Stimulated activated CD8-positive, alpha-beta memory T cell treated with anti-CD3 and anti-CD28 coated beads, Interleukin-2, amount 100 ng/mL, for 1 hour (primary cell): ENCODE measurements around the gene SND1.

Source experiments
- DNase-seq, 2 donors: peaks; one replicate each; pipeline ENCODE4 v3.0.0-alpha.2; 2020; ENCODE audit warnings: low read depth in 2 of 2

The SND1 gene

DNA sequence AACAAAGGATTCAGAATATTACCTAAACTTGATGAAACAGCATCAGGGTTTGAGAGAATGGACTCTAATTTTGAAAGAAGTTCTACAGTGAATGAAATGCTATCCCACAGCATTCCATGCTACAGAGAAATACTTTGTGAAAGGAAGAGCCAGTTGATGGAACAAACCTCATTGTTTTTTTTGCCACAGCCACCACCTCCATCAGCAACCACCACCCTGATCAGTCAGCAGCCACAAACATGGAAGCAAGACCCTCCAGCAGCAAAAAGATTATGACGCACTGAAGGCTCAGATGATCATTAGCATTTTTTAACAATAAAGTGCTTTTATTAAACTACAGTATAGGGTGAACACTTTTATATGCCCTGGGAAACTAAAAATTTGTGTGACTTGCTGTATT, 280.5 kb downstream of the SND1 start:
- DNase-seq = no peak

DNA sequence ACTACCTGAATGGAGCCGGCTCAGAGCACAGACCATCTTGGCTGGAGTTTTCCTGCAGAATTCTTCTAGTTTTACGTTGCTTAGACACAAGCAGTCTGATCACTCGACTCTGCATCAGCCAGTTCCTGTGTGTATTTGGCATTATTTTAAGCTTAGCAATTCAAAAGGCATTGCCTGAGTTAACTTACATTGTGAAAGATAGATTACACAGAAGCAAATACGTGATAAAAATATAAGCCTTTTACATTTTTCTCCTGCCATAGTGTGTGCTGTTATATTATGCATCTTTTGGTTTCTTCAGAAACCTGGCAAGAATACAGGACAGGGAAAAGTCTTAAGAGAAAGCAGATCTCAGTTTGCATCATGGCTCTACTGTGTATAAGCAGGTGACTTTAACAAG, 281.2 kb downstream of the SND1 start:
- no peak for DNase-seq

DNA sequence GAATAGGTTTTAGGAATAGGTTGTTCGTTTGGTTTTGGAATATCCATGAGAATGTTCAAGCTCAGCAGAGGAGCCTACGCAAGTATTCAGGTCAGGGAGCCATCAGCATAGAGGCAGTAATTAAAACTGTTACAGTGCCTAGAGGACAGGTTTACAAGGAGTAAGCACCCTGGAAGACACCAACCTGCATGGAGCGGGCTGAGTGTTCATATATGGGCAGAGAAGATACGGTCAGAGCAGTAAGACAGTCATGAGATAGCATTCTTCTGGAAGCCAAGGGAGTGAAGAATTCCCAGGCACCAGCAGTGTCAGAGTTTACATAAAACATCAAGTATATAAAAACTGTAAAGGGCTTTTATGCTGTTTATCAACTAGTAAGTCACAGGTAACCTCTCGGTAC, 282.7 kb downstream of the SND1 start:
- DNase-seq = no peak

DNA sequence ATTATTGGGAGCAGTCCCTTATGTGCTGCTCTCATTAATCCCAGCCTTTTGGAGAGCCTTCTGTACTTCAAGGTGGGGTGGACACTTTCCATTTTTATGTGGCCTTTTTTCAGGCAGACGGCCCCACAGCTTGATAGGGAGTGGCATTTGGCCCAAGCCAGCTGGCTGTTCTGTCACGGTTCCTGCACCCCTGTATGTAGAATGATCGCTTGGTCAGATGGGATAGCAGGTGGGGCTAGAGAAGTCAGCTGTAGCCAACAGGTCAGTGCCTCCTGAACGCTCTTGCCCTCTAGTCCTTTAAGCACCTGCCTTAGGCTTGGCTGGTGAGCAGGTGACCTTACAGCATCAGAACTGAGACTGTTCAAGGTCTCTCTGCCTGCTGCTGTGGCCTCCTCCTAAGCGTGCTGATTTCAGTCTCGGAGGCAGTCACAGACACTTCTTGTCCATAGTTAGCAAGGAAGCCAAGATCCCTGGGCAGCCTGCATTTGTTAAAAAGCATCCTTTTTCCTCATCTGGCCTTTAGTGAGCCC, 283.9 kb downstream of the SND1 start:
- no peak for DNase-seq

DNA sequence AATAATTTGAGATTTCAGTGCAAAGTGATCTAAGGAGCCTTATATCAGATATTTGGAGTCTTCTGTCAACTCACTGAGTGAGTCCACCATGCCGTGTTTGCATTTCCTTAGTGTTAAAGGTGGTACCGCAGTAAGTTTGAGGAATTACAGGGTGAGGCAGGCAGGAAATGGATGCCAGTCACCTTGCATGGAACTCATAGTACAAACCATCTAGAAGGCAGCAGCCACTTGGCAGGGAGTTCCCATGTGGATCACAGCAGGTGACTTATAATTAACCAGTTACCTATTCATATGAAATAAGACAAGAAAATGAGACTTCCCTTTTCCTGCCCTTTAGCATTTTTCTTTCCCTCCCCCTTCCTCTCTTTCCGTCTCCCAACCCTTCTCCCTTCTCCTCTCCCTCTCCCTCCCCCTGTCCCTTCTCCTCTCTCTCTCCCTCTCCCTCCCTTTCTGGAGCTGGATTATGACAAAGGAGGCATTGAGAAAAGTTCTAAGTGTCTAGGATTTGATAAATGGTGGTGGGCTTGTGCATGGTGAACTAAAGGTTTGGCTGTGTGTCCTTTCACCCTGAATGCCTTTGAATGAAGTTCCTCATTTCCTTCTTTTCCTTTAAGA, 285.2 kb downstream of the SND1 start:
- no peak for DNase-seq

DNA sequence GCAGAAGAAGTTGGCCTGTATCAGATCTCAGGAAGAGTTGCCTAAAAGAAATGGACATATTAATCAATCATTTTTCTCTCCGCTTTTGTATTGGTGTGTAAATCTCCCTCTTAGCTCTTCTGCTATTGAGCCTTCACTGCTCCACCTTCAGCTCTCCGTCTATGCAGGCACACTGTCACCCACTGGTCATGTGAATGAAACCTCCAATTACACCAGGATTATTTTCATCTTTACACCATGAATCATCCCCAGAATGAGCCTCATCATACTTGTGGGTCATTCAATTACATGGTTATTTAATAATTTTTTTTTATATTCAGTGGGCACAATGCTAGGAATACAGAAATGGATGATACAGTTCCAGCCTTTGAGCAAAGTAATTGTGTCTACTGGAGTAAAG, 286.6 kb downstream of the SND1 start:
- DNase-seq = no peak

DNA sequence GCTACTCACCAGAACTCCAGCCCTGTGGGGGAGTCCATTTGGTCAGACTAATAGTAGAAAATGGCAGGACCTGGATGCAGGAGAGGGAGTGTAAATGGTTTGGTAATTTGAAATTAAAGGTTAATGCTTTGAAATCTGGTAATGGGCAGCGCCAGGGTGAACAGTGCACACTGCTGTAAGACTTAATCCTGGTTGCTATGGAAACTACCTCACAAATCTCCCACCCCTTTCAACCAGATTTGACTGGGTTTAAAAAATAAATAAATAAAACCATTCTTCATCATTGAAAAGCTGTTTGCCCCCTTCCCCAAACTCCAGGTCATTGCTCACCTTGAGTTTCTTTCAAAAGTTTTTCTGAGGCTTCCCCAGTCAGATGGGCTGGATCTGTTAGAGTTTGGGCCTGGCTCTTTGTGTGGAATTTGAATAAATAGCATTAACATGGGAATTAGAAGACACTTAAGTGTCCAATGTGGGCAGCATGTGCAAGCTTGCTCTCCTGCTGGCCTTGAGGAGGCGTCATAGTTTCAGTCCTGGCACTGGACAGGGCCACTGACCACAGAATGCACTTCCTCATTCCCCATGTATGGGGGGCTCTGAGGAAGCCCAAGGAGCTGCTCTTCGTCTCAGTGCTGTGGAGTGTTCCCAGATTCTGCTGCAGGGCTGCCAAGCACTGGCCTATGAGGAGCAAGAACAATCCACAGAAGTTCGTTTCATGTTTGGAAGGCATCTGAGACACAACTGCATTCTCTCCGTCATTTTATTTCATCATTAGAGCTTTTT, 288.6 kb downstream of the SND1 start:
- no peak for DNase-seq

DNA sequence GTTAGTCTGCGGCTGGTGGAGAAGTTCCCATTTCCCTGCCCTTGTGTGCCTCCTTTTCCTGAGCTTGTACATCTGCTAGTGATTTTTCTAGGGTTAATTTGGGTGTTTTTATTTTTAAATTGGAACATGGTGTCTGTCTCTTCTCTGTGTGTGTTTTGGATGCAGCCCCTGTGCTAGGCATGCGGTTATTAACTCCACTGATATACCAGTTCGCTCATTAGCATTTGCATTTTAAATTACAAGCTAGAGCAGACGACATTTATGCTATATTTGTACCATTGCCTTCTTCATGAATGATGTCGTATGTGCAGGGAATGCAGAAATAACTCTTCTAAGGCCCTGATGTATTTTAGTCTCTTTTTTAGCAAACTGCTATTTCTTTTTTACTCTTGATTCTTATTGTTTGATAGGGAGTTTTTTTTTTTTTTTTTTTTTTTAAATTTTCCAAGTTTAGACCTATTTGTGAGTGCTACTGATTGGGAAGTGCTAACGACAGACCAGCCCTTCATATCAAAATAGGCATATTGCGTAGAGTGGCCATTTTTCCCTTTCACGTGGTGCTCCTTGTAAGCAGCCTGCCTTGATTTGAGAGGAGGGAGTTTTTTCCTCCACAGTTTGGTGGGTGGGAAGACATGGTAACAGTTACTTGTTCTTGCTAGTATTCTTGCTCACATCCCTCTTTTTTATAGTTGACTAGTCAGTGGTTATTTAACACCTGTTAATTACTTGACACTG, 289.6 kb downstream of the SND1 start:
- DNase-seq = no peak

DNA sequence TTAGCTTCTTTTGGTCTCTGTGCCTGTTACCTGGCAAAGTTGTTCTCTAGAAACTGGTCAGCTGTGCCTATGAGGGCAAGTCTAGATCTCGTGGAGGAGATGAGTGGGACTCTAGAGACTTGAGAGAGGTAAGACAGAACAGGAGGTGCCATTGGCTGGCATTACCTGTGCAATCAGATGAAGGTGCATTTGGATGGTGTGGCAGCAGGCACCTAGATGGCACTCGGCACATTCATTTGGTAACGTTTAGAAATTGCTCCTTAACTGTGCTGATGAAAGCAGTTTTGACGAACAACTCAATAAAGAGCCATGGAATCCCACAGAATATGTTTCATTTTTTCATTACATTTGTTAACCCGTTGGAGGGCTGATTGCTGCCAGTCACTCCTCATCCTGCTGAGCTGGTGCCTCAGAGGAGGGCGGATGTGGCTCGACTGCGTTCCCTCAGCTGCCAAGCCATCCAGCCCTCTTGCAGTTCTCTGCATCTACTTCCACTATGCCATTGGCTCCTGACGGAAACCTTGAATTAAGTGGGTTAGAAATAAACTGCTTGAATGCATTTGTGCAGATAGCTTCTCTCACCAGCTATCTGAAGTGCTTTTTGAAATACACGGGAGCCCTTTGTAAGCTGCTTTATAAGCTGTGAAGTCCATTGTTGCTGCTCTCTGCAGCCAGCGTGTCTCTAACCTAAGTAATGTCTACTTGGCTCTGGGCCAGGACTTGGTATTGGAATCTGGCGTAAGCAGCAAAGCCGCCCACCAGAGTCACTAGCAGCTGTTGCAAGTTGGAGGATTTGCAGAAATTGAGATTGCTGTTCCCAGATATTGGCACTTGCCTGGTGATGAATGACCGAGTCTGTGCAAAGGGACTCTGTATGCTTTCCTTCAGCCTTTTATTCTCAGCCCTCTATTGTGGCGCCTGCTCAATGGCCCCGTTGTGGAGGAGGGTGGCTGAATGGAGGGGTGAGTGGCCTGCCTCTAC, 291.8 kb downstream of the SND1 start:
- no peak for DNase-seq

DNA sequence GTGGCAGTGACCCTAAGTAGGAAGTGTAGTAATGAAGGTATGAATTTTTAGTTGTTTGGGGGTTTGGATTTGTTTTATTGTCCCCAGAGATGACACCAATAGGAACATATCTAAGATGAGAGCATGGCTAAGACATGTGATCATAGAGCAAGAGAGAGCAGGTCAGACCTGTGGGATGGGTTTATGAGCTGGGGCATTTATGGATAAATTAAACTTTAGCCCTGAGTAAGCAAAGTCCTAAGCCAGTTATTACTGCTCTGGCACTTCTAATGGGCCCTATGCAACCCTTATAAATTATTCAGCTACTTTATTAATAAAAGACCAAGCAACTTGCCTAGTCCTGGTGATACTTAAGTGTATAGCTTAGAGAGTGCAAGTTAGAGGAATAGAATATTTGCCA, 294.1 kb downstream of the SND1 start:
- DNase-seq = no peak

DNA sequence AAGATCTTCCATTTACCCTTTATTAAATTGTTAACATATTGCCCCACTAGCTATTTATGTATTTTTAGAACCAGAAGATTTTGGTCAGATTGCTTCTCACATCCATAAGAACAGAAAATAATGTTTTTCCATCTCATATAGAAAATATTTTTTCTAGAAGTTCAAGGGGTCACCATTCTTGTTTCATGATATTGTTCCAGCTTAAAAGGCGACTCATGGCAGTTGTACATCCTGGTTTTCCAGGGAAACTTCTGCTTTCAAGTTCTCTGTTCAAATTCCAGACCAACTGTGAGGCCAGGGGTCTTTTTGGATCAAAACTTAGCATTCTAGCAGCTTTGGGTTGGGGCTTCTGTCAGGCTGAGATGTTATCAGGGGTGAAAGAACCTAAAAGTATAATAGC, 294.9 kb downstream of the SND1 start:
- DNase-seq = no peak

DNA sequence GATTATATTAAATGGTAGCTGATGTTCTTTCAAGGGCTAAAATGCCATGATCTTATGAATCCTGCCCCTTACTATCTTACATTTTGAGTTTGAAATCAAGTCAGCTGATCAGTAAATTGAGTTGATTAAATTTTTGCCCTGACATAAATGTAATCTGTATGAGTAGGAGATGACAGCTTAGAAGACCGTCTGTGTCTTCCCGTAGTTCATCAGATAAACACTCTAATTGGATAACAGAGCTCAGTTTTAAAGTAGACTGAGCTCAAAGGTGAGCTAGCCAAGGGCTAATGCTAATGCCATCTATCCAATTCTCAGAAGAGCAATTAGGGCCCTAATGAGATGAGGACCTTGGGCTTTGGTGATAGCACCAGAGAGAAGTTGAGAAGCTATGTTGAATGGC, 296.3 kb downstream of the SND1 start:
- no peak for DNase-seq

DNA sequence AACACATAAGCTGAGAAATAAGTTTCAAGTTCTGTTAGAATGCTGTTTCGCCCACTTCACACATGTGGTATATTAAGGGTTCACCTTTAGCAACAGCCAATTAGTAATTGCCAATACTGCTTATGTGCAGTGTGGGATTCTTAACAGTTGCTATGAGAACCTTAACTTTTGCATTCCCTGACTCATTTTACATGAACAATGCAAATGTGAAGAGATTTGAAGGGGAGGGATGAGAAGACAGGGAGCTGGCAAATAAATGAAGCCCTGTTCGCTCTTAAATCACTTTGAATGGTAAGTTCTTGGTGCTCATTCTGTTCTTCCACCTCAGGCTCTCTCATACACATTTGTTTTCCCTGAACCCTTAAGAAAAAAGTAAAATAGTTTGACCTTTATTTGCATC, 296.9 kb downstream of the SND1 start:
- no peak for DNase-seq

DNA sequence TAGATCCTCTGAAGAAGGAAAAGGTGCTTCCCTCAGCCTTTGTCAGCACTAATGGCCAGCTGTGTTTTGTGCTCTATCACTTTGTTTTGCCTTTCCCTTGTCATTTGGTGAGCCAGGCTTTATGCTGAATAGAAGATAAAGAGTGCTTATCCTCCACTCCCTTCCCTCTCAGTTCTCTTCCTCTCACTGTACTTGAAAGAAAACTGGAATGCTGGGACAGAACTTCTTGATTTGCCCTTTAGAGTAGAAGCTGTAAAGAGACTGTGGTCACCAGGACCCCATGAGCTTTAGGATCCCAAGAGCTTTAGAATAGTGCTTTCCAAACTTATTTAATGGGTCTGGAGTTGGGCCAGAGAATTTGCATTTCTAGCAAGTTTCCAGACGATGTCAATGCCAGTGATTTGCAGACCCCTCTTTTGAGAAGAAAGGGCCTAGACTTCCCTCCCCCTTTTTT, 297.8 kb downstream of the SND1 start:
- DNase-seq = no peak

DNA sequence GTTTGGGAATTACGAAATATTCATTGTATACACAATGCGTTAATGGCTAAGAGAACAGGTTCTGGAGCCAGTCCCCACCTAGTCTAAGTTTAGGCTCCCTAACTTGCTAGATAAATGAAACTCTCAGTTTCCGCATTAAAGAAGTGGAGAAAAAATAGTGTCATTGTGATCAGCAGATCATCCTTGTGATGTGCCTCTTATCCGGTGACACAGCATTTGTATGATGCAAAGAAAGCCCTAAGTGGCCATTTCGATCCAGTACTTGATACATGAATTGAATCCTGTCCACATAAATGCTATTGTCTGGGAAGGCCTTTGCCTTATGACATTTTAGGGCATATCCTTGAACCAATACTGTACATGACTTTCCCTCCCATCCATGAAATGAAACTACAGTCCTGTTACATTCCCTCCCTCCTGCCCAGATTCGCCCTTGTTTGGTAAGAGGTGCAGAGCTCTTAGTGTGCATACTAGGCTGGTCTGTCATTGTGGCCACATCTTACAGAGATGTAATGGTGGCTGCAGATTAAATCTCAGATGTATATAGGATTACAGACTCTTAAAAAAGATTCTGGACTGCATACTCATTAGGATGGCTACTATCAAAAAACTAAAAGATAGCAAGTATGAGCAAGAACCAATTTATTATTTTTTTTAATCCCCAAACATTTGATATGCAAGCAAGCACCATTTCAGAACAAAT, 298.4 kb downstream of the SND1 start:
- no peak for DNase-seq

DNA sequence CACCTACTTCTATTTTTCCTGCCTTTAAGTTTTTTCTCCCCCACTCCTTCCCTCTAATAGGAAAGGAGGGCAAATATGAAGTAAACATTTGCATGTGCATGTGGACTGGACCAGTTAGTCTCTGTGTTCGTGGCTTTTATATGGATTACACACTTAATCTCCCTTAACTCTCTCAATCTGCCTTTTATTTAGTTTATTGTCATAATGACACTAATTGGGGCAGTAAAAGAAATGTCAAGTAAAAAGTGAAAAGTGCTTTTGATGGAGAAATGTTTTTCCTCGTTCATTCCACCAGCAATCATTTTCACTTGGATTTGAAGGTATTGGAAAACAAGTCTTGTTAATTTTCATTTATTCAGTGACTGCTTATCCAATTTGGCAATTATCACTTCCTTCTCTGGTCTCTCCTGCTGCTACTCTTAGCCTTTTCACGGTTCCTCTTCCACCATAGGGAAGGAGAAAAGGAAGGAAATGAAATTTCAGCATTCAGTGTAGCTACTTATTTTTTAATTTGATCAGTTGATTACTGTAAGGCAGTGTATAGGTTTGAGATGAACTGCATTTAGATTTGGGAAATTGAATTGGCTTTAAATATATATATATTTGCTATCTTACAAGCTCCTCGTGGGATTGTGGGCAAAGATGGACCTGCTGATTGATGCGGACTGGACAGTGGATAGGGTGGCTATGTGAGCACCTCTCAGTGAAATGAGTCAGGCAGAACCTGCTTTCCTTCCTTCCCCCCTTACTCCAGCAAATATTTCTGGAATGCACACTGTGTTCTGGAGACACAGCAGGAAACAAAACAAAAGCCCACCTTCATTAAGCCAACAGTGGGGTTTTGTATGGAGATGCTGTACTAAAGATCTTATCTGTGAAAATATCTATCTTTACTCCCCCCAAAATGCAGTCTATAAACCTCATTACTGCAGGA, 301.7 kb downstream of the SND1 start:
- DNase-seq = no peak

DNA sequence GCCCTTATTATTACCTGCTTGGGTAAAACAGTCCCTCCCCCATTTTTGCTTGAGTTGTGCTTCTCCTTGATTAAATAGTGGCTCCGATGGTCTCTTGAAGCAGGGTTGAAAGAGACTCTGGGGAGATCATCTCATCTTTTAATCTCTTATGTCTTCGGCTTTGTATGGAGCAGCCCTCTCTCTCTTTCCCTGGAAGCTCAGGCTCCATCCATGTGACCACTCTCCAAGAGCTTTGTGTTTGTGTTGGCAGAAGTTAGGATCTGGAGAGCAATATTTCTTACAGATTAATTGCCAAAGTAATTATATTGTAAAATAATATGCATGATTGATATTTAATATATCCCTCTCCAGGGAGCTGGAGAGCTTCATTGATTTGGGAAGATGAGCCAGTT, 302.4 kb downstream of the SND1 start:
- no peak for DNase-seq

DNA sequence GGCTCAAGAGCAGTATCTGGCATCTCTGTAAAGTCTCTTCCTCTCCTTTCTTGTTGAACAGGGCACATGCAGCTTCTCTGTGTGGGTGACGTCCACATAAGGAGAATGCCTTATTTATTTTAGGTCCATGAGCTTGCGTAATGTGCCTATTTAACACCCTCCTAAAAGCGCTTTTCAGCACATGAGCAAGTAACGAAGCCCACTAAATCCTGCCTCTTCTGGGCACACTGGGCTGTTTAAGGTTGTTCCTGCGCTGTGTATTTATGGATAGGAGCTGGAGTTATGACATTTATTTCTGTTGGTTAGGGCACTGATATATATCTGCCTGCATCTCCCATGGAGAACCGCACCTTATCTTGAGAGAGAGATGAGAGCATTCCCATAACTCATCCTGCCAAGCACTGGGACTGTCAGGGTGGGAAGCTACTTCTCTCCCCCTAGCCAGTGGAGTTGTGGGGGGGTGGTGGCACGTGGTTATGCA, 303.1 kb downstream of the SND1 start:
- DNase-seq = no peak

DNA sequence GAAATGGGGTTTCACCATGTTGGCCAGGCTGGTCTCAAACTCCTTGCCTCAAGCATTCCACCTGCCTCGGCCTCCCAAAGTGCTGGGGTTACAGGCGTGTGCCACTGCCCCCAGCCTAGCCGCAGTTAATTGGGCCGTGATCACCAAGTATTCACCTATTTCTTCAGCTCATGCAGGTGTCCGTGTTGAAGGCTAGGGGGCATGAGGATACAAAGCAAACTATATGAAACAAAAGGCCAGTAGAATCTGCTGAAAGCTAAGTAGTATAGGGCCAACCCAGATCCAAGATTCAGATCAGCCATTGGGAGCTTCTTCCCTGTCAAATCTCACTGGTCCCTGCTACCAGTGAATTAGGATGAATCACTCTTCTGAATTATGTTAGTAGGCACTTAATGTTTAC, 305.9 kb downstream of the SND1 start:
- no peak for DNase-seq

DNA sequence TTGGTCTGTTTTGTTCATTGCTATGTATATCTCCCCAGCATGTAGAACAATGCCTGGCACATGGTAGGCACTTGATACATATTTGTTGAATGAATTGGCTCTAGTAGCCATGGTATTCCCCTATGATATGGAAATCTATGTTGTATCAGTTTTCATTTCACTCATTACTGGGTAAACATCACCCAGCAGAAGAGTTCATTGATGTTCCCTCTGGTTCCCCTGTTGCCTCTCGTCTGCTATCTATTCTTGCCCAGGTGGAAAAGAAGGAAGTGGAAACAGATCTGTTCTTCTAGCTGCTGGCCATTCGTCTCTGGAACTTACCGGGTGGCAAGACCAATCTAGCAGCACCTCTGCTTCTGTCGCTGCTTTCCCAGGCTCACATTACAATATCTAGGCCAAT, 307.8 kb downstream of the SND1 start:
- no peak for DNase-seq
